A673 (cell line): ENCODE measurements around the gene YIPF6.

ENCODE experiments used
- EZH2 ChIP-seq: fragments of 200-600 bp; sonication (generic); IDR thresholded peaks from 2 replicates; pipeline ENCODE4 v1.6.1; 2017; ENCODE audit warnings: borderline replicate concordance, low read depth, mild to moderate bottlenecking, mixed read lengths, antibody characterized with exemption, low read length; ENCODE audit not compliant: poor library complexity, severe bottlenecking
- TF ChIP-seq, protein P1 (sequence below): fragments of 300-800, 200-600 bp; sonication (generic); conservative IDR thresholded peaks from 2 replicates; pipeline ENCODE4 v1.5.1; 2017; ENCODE audit warnings: low read depth, mild to moderate bottlenecking, antibody characterized with exemption, low read length, moderate library complexity, mixed read lengths

DNA sequence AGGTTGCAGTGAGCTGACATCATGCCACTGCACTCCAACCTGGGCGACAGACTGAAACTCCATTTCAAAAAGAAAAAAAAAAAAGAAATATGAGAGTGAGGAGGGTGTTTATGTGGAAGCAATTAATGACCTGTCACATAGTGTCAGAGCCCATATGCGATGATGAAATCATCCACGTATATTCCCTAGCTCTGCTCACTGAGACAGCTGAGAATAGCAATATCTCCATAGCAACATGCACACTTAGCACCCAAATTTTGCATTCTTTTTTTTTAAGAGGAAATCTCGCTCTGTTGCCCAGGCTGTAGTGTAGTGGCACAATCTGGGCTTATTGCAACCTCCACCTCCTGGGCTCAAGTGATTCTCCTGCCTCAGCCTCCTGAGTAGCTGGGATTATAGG is 34.1 kb upstream of the YIPF6 start:
- TF ChIP-seq, protein P1, sequence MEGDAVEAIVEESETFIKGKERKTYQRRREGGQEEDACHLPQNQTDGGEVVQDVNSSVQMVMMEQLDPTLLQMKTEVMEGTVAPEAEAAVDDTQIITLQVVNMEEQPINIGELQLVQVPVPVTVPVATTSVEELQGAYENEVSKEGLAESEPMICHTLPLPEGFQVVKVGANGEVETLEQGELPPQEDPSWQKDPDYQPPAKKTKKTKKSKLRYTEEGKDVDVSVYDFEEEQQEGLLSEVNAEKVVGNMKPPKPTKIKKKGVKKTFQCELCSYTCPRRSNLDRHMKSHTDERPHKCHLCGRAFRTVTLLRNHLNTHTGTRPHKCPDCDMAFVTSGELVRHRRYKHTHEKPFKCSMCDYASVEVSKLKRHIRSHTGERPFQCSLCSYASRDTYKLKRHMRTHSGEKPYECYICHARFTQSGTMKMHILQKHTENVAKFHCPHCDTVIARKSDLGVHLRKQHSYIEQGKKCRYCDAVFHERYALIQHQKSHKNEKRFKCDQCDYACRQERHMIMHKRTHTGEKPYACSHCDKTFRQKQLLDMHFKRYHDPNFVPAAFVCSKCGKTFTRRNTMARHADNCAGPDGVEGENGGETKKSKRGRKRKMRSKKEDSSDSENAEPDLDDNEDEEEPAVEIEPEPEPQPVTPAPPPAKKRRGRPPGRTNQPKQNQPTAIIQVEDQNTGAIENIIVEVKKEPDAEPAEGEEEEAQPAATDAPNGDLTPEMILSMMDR = no peak
- TF ChIP-seq EZH2 = no peak
